Subcutaneous adipose tissue (tissue), 4 donors: Measurements from ENCODE around the gene NDUFAF8. TPM values are rescaled to one million over a fixed set of nuclear protein-coding genes. Genes with fewer than 3 reads are reported as not detected.

Source experiments
- CTCF ChIP-seq: fragments of 450-650 bp; IDR thresholded peaks from one replicate; pipeline ENCODE4 v1.5.1; 2016; ENCODE audit warnings: low read depth, mild to moderate bottlenecking, control low read depth, antibody characterized with exemption, moderate library complexity
- total RNA-seq, 4 donors: library from RNA; depleted of rRNA; stranded (reverse); fragments of >200 nt; gene quantifications; one replicate each; pipeline ENCODE4 v1.1.0, GENCODE V29; 2016

The NDUFAF8 gene
- total RNA-seq, 4 donors from 2014 or later, result 20.4 to 59.5 (median 53.6) TPM

GRCh38 chr17:81251709-81252301, 12.7 kb downstream of the NDUFAF8 start:
- no peak for TF ChIP-seq CTCF

GRCh38 chr17:81252326-81252986, 13.3 kb downstream of the NDUFAF8 start:
- no peak for TF ChIP-seq CTCF

- TF ChIP-seq CTCF, result no peak
Measured at GRCh38 chr17:81252987-81253329, 13.8 kb downstream of the NDUFAF8 start.

- TF ChIP-seq CTCF, result no peak
Measured at GRCh38 chr17:81253358-81254131, 14.4 kb downstream of the NDUFAF8 start.

GRCh38 chr17:81254955-81255717, 16.0 kb downstream of the NDUFAF8 start:
- no peak for TF ChIP-seq CTCF

- no peak for TF ChIP-seq CTCF
Measured at GRCh38 chr17:81256616-81257015, 17.5 kb downstream of the NDUFAF8 start.

- TF ChIP-seq CTCF, result no peak
Measured at GRCh38 chr17:81257533-81257932, 18.4 kb downstream of the NDUFAF8 start.
